DOHH2 (cell line): ENCODE data around the gene ALPL.
"Not testable (repeated sequence)": the region's sequence is repeated elsewhere in the genome, so short reads cannot be mapped to it uniquely, and the experiment has no call there.

ENCODE experiments used
- H3F3A ChIP-seq: fragments of 200-600 bp; sonication (generic), shearing (Covaris generic); 2 replicates; pipeline ENCODE4 v1.6.0; 2016; ENCODE audit warnings: antibody characterized with exemption, mild to moderate bottlenecking; ENCODE audit not compliant: control insufficient read depth, insufficient read depth
- H3K27ac ChIP-seq: fragments of 200-600 bp; sonication (generic); 2 replicates; pipeline ENCODE4 v1.5.1; 2014; ENCODE audit warnings: low read depth, mild to moderate bottlenecking, low read length, moderate library complexity
- H3K27me3 ChIP-seq: fragments of 200-600 bp; sonication (generic); 2 replicates; pipeline ENCODE4 v1.6.1; 2014; ENCODE audit warnings: mild to moderate bottlenecking, low read length, mixed read lengths; ENCODE audit not compliant: control insufficient read depth
- H3K36me3 ChIP-seq: fragments of 200-600 bp; sonication (generic); 2 replicates; pipeline ENCODE4 v1.6.1; 2014; ENCODE audit warnings: mild to moderate bottlenecking, low read length, moderate library complexity, mixed read lengths; ENCODE audit not compliant: control insufficient read depth
- H3K4me1 ChIP-seq: fragments of 200-600 bp; sonication (generic); 2 replicates; pipeline ENCODE4 v1.6.1; 2014; ENCODE audit warnings: mild to moderate bottlenecking, low read length, mixed read lengths; ENCODE audit not compliant: control insufficient read depth
- H3K4me2 ChIP-seq: fragments of 200-600 bp; sonication (generic); 2 replicates; pipeline ENCODE4 v1.6.0; 2014; ENCODE audit warnings: mild to moderate bottlenecking, low read length, moderate library complexity
- H3K4me3 ChIP-seq: fragments of 200-600 bp; sonication (generic); 2 replicates; pipeline ENCODE4 v1.5.1; 2014; ENCODE audit warnings: mild to moderate bottlenecking, low read length, mixed read lengths
- H3K79me2 ChIP-seq: fragments of 200-600 bp; sonication (generic); 2 replicates; pipeline ENCODE4 v1.6.1; 2014; ENCODE audit warnings: mild to moderate bottlenecking, low read length, mixed read lengths; ENCODE audit not compliant: control insufficient read depth
- H3K9me2 ChIP-seq: fragments of 200-600 bp; sonication (generic); replicated peaks from 2 replicates; pipeline ENCODE4 v1.6.1; 2014; ENCODE audit warnings: mild to moderate bottlenecking, low read length, mixed read lengths; ENCODE audit not compliant: control insufficient read depth
- H3K9me3 ChIP-seq: fragments of 200-600 bp; sonication (generic); 2 replicates; pipeline ENCODE4 v1.6.1; 2014; ENCODE audit warnings: antibody characterized with exemption, low read length, mixed read lengths; ENCODE audit not compliant: control insufficient read depth, insufficient read depth
- H4K20me1 ChIP-seq: fragments of 200-600 bp; sonication (generic); 2 replicates; pipeline ENCODE4 v1.6.0; 2014; ENCODE audit warnings: low read depth, mild to moderate bottlenecking, antibody characterized with exemption, low read length, moderate library complexity; ENCODE audit not compliant: control insufficient read depth, insufficient read depth
- CTCF ChIP-seq: fragments of 200-600 bp; sonication (generic); IDR thresholded peaks from one replicate; pipeline ENCODE4 v1.5.1; 2014; ENCODE audit warnings: antibody characterized with exemption, mild to moderate bottlenecking, low read depth, low read length; ENCODE audit not compliant: poor library complexity, severe bottlenecking
- EZH2phosphoT487 ChIP-seq: fragments of 200-600 bp; sonication (generic); IDR thresholded peaks from 2 replicates; pipeline ENCODE4 v1.6.1; 2017; ENCODE audit warnings: borderline replicate concordance, mild to moderate bottlenecking, antibody characterized with exemption, low read length, moderate library complexity, mixed read lengths

ALPL gene

GRCh38 chr1:21469581-21469980 is 39.6 kb upstream of the ALPL start:
- no peaks in the 10 kb centered on the region for H3K4me1 ChIP-seq

GRCh38 chr1:21472861-21473260 is 36.4 kb upstream of the ALPL start:
- Histone ChIP-seq H3F3A (no peaks in the 10 kb centered on the region), H4K20me1 (no peaks in the 10 kb centered on the region), H3K4me1 (no peaks in the 10 kb centered on the region), H3K9me3 (no peaks in the 10 kb centered on the region), H3K4me3 (no peak overlapping the region), H3K79me2 (no peaks in the 10 kb centered on the region), H3K36me3 (no peaks in the 10 kb centered on the region), H3K27ac (no peak overlapping the region), H3K4me2 (no peak overlapping the region), H3K27me3 (no peaks in the 10 kb centered on the region), H3K9me2 (no peaks in the 10 kb centered on the region)
- no peak for TF ChIP-seq CTCF
- no peak for TF ChIP-seq EZH2phosphoT487

More at GRCh38 chr1:21469581-21469980, 39.6 kb upstream of the ALPL start:
- H3F3A ChIP-seq = no peaks in the 10 kb centered on the region
- H3K4me3 ChIP-seq = no peak overlapping the region
- H3K9me2 ChIP-seq = no peaks in the 10 kb centered on the region
- no peaks in the 10 kb centered on the region for H4K20me1 ChIP-seq
- H3K27me3 ChIP-seq = no peaks in the 10 kb centered on the region
- H3K4me2 ChIP-seq = no peak overlapping the region
- H3K27ac ChIP-seq = no peak overlapping the region
- H3K9me3 ChIP-seq = no peaks in the 10 kb centered on the region
- TF ChIP-seq EZH2phosphoT487 = no peak
- no peak for TF ChIP-seq CTCF
- no peaks in the 10 kb centered on the region for H3K79me2 ChIP-seq
- H3K36me3 ChIP-seq = no peaks in the 10 kb centered on the region

GRCh38 chr1:21478356-21478755 is 30.9 kb upstream of the ALPL start:
- H3K27ac ChIP-seq = no peak overlapping the region
- H3F3A ChIP-seq = no peaks in the 10 kb centered on the region
- H3K4me1 ChIP-seq = no peaks in the 10 kb centered on the region
- no peaks in the 10 kb centered on the region for H4K20me1 ChIP-seq
- H3K36me3 ChIP-seq = no peaks in the 10 kb centered on the region
- H3K9me2 ChIP-seq = no peaks in the 10 kb centered on the region
- H3K4me2 ChIP-seq = no peak overlapping the region
- H3K27me3 ChIP-seq = no peaks in the 10 kb centered on the region
- H3K9me3 ChIP-seq = no peaks in the 10 kb centered on the region
- TF ChIP-seq CTCF = no peak
- no peak for TF ChIP-seq EZH2phosphoT487
- H3K79me2 ChIP-seq = no peaks in the 10 kb centered on the region
- H3K4me3 ChIP-seq = no peak overlapping the region

GRCh38 chr1:21483881-21484280 is 25.3 kb upstream of the ALPL start:
- H3F3A ChIP-seq, H4K20me1 ChIP-seq, H3K79me2 ChIP-seq, H3K9me2 ChIP-seq, H3K9me3 ChIP-seq, H3K4me1 ChIP-seq, H3K36me3 ChIP-seq, H3K27ac ChIP-seq, H3K27me3 ChIP-seq, H3K4me3 ChIP-seq, H3K4me2 ChIP-seq: not testable (repeated sequence)
